Parathyroid adenoma (tissue), 2 donors: ENCODE results near the gene SPIN1.
"Not testable (repeated sequence)": the region's sequence is repeated elsewhere in the genome, so short reads cannot be mapped to it uniquely, and the experiment has no call there.

Source experiments
- H2AFZ ChIP-seq: fragments of 300-600 bp; sonication (generic); one replicate; pipeline ENCODE4 v1.7.0; 2017; ENCODE audit warnings: antibody characterized with exemption, mild to moderate bottlenecking
- H3K27ac ChIP-seq: fragments of 300-600 bp; sonication (generic); one replicate; pipeline ENCODE4 v1.7.0; 2017
- H3K27me3 ChIP-seq: fragments of 300-600 bp; sonication (generic); one replicate; pipeline ENCODE4 v1.7.0; 2017; ENCODE audit warnings: low read length; ENCODE audit not compliant: control insufficient read depth, insufficient read depth
- H3K36me3 ChIP-seq: fragments of 300-600 bp; sonication (generic); one replicate; pipeline ENCODE4 v1.7.0; 2017; ENCODE audit warnings: low read length; ENCODE audit not compliant: control insufficient read depth, insufficient read depth
- H3K4me1 ChIP-seq: fragments of 300-600 bp; sonication (generic); one replicate; pipeline ENCODE4 v1.7.0; 2017; ENCODE audit warnings: control low read depth
- H3K4me2 ChIP-seq: fragments of 300-600 bp; sonication (generic); one replicate; pipeline ENCODE4 v1.7.0; 2017; ENCODE audit warnings: low read length
- H3K4me3 ChIP-seq: fragments of 300-600 bp; sonication (generic); one replicate; pipeline ENCODE4 v1.7.0; 2017; ENCODE audit warnings: low read depth, low read length
- H3K79me2 ChIP-seq: fragments of 300-600 bp; sonication (generic); one replicate; pipeline ENCODE4 v1.7.0; 2017; ENCODE audit warnings: control low read depth
- H3K9ac ChIP-seq: fragments of 300-600 bp; sonication (generic); one replicate; pipeline ENCODE4 v1.7.0; 2017; ENCODE audit warnings: mild to moderate bottlenecking
- H3K9me3 ChIP-seq: fragments of 300-600 bp; sonication (generic); one replicate; pipeline ENCODE4 v1.7.0; 2017; ENCODE audit warnings: low read length; ENCODE audit not compliant: control insufficient read depth
- TF ChIP-seq, protein P1 (sequence below): fragments of 300-600 bp; sonication (generic); IDR thresholded peaks from one replicate; pipeline ENCODE4 v1.7.0; 2017; ENCODE audit warnings: antibody characterized with exemption, mild to moderate bottlenecking
- donor health status: primary hyperparathyroidism.

Gene SPIN1

DNA sequence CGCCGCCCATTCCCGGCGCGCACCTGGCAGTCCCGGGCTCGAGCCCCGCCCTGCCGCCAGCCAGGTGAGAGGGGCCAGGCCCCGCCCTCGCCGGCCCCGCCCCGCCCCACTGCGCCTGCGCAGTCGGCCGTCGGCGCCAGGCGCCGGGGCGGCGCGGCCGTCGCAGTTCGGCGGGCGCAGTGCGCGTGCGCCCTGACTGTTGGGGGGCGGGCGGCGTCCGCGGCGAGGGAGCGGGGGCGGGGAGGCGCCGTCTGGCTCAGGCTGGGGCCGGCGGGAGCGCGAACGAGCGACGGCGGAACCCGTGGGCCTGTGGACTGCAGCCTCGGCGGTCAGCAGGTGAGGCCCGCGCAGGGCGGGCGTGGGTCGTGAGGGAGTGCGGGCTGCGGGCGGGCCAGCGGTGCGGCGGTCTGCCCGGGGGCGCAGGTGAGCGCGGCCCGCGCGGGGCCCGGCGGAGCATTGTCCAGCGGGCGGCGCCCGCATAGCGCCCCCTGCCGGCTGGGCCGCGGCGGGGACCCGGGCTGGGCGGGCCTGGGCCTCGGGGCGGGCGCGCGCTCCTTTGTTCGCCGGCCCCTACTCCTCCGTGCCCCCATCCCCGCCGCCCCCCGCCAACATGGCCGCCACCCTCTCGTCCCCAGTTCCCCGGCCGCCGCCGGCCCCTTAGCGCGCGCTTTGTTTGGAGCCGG lies at the start of gene SPIN1:
TSS of gene SPIN1 (plus strand) at position 242 of the 683 bp plus-strand sequence. CDS start 38,096 bp downstream, outside the sequence.
- H3K4me3 ChIP-seq = peak within 1 kb of the TSS; percentile 91
- no peaks in the 10 kb centered on the region for H3K9me3 ChIP-seq
- H3K4me2 ChIP-seq = peak within 1 kb of the TSS; percentile 71
- peak within 1 kb of the TSS; percentile 91 for H3K27ac ChIP-seq
- H2AFZ ChIP-seq = peak within 1 kb of the TSS; percentile 90
- H3K27me3 ChIP-seq = no peaks in the 10 kb centered on the region
- H3K36me3 ChIP-seq = no peaks in the 10 kb centered on the region
- peaks cover 5% of the 10 kb centered on the region for H3K79me2 ChIP-seq
- H3K4me1 ChIP-seq = no peaks in the 10 kb centered on the region
- H3K9ac ChIP-seq = peak within 1 kb of the TSS; percentile 31
- TF ChIP-seq, protein P1, sequence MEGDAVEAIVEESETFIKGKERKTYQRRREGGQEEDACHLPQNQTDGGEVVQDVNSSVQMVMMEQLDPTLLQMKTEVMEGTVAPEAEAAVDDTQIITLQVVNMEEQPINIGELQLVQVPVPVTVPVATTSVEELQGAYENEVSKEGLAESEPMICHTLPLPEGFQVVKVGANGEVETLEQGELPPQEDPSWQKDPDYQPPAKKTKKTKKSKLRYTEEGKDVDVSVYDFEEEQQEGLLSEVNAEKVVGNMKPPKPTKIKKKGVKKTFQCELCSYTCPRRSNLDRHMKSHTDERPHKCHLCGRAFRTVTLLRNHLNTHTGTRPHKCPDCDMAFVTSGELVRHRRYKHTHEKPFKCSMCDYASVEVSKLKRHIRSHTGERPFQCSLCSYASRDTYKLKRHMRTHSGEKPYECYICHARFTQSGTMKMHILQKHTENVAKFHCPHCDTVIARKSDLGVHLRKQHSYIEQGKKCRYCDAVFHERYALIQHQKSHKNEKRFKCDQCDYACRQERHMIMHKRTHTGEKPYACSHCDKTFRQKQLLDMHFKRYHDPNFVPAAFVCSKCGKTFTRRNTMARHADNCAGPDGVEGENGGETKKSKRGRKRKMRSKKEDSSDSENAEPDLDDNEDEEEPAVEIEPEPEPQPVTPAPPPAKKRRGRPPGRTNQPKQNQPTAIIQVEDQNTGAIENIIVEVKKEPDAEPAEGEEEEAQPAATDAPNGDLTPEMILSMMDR = no peak

- Histone ChIP-seq H3K9me3 (no peaks in the 10 kb centered on the region), H3K27ac (no peak overlapping the region), H3K27me3 (no peaks in the 10 kb centered on the region), H2AFZ (no peak overlapping the region), H3K9ac (no peak overlapping the region), H3K4me1 (no peaks in the 10 kb centered on the region), H3K79me2 (no peaks in the 10 kb centered on the region), H3K36me3 (no peaks in the 10 kb centered on the region), H3K4me2 (no peak overlapping the region), H3K4me3 (no peak overlapping the region)
- TF ChIP-seq, protein P1 = no peak
Measured at GRCh38 chr9:88339317-88339716, 48.9 kb upstream of the SPIN1 start.

- no peak overlapping the region for H3K27ac ChIP-seq
Measured at GRCh38 chr9:88342246-88342645, 46.0 kb upstream of the SPIN1 start.

GRCh38 chr9:88344013-88344412 lies 44.2 kb upstream of the SPIN1 start:
- Histone ChIP-seq H3K79me2 (no peaks in the 10 kb centered on the region), H3K9me3 (no peaks in the 10 kb centered on the region), H3K27ac (no peak overlapping the region), H3K4me2 (peak overlapping the region; percentile 0), H2AFZ (no peak overlapping the region), H3K4me1 (no peaks in the 10 kb centered on the region), H3K36me3 (no peaks in the 10 kb centered on the region), H3K27me3 (no peaks in the 10 kb centered on the region), H3K9ac (no peak overlapping the region), H3K4me3 (no peak overlapping the region)
- TF ChIP-seq, protein P1 = no peak

More at GRCh38 chr9:88342246-88342645, 46.0 kb upstream of the SPIN1 start:
- Histone ChIP-seq H3K36me3 (no peaks in the 10 kb centered on the region), H3K9me3 (no peaks in the 10 kb centered on the region), H3K27me3 (no peaks in the 10 kb centered on the region), H3K4me3 (no peak overlapping the region), H3K4me2 (no peak overlapping the region), H2AFZ (no peak overlapping the region), H3K79me2 (no peaks in the 10 kb centered on the region), H3K9ac (no peak overlapping the region), H3K4me1 (no peaks in the 10 kb centered on the region)
- TF ChIP-seq, protein P1 = no peak

GRCh38 chr9:88350354-88350753 lies 37.9 kb upstream of the SPIN1 start:
- H3K4me3 ChIP-seq, H3K36me3 ChIP-seq, H3K9ac ChIP-seq, H2AFZ ChIP-seq, H3K4me2 ChIP-seq, H3K4me1 ChIP-seq, H3K79me2 ChIP-seq, H3K27ac ChIP-seq, H3K9me3 ChIP-seq, H3K27me3 ChIP-seq: not testable (repeated sequence)
